ENCODE data around the gene JMJD8.
A peak's percentile ranks its signal among the peaks of the same experiment; 100 is the strongest.

DNA sequence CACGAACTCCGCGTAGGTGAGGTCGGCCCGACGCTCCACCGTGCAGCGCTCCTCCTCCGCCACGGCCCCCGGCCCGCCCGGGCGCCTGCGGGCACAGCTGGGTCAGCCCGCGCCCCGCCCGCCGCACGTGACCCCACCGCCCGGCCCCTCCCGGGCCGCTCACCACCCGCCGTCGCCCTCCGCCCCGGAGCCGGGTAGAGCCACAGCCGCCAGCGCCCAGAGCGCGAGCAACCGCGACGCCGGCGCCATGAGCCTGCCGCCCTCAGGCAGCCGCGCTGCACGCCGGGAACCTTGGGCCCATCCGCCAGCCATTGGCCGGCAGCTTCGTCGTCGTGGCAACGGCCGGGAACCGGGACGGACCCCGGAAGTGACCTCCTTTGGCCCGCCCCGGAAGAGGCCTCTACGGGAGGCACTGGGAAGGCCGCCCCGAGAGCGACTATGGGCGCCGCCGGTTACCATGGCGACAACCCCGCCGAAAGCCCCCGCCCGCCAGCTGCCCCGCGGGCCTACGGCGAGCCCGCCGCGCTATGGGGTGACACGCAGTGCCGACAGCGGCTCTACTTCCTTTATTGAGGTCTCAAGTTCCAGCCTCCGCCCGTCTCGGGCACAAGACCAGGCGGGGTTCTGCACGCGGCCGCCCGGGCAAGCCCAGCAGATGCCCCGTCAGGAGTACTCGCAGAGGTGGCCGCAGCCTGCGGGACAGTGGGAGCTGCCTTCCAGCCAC, at the start of gene JMJD8:
- TF ChIP-seq POLR2A (IDR thresholded peaks at IDR 0.05) (peak in 2 of 3 donors; percentile 5 to 67), POLR2AphosphoS5 (IDR thresholded peaks at IDR 0.05) (peak; percentile 91 to 95 (median 91))
- TF ChIP-seq, protein P1, sequence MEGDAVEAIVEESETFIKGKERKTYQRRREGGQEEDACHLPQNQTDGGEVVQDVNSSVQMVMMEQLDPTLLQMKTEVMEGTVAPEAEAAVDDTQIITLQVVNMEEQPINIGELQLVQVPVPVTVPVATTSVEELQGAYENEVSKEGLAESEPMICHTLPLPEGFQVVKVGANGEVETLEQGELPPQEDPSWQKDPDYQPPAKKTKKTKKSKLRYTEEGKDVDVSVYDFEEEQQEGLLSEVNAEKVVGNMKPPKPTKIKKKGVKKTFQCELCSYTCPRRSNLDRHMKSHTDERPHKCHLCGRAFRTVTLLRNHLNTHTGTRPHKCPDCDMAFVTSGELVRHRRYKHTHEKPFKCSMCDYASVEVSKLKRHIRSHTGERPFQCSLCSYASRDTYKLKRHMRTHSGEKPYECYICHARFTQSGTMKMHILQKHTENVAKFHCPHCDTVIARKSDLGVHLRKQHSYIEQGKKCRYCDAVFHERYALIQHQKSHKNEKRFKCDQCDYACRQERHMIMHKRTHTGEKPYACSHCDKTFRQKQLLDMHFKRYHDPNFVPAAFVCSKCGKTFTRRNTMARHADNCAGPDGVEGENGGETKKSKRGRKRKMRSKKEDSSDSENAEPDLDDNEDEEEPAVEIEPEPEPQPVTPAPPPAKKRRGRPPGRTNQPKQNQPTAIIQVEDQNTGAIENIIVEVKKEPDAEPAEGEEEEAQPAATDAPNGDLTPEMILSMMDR (IDR thresholded peaks at IDR 0.05 in 8 of 11, conservative IDR thresholded peaks at IDR 0.05 in 3 of 11) = peak in 1 of 11 experiments; percentile 28

All from spleen (tissue), 7 donors.